Measurements from ENCODE around the gene ADAMTSL2.

ADAMTSL2 gene

GRCh38 chr9:133514460-133515239 is 19.9 kb upstream of the ADAMTSL2 start:
- H3K4me3 ChIP-seq (ENCODE audit: control insufficient read depth, low read depth, low read length), result no peak overlapping the region
- DNase-seq (ENCODE audit: low read depth), result no peak
- no peak for TF ChIP-seq CTCF (IDR thresholded peaks at IDR 0.05; ENCODE audit: control insufficient read depth, insufficient read depth, low read depth, low read length, missing control alignments)

DNA sequence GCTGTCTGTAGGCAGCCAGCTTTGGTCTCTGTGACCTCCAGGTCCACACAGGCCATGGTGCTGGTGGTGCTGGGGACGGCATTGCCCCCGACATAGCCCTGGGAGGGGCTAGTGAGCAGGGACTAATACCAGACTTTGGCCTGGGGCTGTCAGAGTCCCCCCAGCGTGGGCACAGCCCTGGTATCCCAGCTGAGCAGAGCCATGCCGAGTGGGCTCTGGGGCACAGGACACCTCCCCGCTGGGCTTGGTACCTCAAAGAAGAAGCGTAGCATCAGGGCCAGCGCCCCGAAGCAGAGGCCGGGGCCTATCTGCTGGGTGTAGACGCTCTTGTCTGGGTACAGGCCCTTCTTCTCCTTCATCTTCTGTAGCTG is 19.3 kb upstream of the ADAMTSL2 start:
- no peak for DNase-seq (ENCODE audit: low read depth)
- TF ChIP-seq CTCF (IDR thresholded peaks at IDR 0.05; ENCODE audit: control insufficient read depth, insufficient read depth, low read depth, low read length, missing control alignments), result no peak
- H3K4me3 ChIP-seq (ENCODE audit: control insufficient read depth, low read depth, low read length), result no peak overlapping the region

DNA sequence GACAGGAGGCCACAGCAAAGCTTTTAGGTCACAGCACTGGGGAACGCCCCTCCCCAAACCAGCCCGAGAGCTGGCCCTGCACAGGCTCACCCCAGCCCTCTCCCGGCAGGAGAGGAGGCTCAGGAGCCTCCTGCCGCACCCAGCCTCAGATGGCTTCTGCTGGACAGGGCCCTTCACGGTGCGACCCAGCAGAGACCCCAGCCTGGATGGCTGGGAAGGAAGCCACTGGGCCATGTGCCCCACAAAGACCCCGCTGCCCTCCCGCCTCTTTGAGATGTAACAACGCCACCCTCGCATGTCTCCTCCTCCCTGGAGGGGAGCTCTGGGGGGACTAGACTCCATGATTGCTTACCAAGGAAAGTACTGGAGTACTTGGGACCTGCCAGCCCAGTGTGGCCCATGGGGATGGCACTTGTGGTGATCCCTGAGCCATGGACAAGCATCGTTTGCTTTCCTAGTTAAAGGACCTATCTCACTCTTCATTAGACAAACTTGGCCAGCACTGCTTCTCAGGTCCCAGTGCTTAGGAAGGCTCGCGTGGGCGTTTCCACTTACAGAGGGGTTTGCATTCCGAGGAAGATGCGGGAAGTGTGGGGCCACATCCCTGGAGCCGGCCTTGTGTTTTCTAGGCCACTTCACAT is 18.8 kb upstream of the ADAMTSL2 start:
- TF ChIP-seq CTCF (IDR thresholded peaks at IDR 0.05; ENCODE audit: control insufficient read depth, insufficient read depth, low read depth, low read length, missing control alignments), result no peak
- no peak for DNase-seq (ENCODE audit: low read depth)
- no peak overlapping the region for H3K4me3 ChIP-seq (ENCODE audit: control insufficient read depth, low read depth, low read length)

DNA sequence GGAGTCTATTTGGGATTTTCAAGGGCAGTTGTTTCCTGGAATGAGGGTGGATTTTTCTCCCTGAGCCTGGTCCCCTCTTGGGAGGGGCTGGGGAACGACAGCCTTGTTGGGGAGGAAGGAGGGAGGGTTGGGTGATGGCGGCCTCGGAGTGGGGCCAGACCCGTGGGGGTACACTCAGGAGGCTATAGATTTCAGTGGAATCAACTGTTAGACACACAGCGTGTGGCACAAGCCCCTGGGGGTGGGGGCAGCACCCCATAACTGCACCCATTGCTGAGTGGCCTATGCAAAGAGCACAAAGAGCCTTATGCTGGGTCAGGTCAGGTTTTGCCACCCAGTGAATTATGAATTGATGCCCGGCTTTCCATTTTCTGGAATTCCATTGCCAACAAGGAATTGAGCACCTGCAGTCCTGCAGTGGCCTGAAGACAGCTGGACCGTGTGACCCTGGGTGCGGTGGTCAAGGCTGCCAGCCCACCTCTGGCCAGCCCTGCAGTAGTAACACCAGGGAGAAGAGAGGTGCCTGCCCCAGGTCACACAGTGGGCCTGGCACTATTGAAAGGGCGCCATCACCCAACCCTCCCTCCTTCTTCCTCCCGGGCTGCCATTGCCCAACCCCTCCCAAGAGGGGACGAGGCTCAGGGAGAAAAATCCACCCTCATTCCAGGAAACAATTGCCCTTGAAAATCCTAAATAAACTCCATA is 18.1 kb upstream of the ADAMTSL2 start:
- H3K4me3 ChIP-seq (ENCODE audit: control insufficient read depth, low read depth, low read length), result no peak overlapping the region
- TF ChIP-seq CTCF (IDR thresholded peaks at IDR 0.05; ENCODE audit: control insufficient read depth, insufficient read depth, low read depth, low read length, missing control alignments), result no peak
- DNase-seq (ENCODE audit: low read depth), result no peak

DNA sequence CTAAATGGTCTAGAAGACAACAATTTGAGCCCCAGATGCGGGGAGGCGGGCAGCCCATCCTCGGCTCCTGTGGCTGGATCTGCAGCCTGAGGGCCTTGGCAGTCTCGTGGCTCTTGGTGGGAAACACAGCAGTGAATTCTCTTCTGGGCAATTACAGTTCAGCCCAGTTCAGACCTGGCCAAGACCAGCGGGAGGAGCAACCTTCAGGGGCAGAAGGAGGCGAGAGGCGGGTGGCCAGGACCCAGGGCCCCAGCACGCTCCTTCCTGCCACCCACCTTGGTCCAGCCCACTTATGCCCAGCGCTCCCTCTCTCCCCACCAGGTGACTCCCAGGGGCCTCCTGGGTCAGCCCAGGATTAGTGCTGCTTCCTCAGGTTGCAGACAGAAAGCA is 17.5 kb upstream of the ADAMTSL2 start:
- DNase-seq (ENCODE audit: low read depth), result no peak
- no peak for TF ChIP-seq CTCF (IDR thresholded peaks at IDR 0.05; ENCODE audit: control insufficient read depth, insufficient read depth, low read depth, low read length, missing control alignments)
- H3K4me3 ChIP-seq (ENCODE audit: control insufficient read depth, low read depth, low read length), result no peak overlapping the region

DNA sequence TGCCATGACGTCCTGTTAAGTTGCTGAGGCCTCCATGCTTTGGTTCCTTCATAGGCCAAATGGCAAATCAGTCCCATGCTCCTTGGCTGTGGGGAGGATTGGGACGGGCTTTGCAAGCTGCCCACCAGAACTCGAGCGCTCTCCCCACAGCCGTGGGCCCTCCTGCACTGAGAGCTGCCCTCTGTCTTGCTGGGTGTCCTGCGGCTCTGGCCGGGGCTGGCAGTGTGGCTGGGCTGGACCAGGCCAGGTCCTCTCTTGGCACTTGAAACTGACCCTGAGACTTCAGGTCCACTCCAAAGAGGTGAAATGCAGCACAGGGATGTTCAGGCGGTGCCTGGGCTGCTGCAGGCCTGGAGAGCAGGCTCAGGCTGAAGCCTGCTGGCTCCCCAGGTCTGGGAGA is 16.8 kb upstream of the ADAMTSL2 start:
- no peak for TF ChIP-seq CTCF (IDR thresholded peaks at IDR 0.05; ENCODE audit: control insufficient read depth, insufficient read depth, low read depth, low read length, missing control alignments)
- no peak overlapping the region for H3K4me3 ChIP-seq (ENCODE audit: control insufficient read depth, low read depth, low read length)
- no peak for DNase-seq (ENCODE audit: low read depth)

Data from AG09309 (cell line).